HG03103 (cell line): ENCODE results near the gene GLIS2.

Source experiments
- ATAC-seq: cut with Tn5 transposase; IDR thresholded peaks from one replicate; pipeline ENCODE4 v1.9.1; 2021; ENCODE audit warnings: low read depth; ENCODE audit not compliant: unreplicated experiment

GLIS2 gene

GRCh38 chr16:4318967-4319366 is 3.1 kb downstream of the GLIS2 start:
- ATAC-seq = no peak

- ATAC-seq = no peak
These were observed 3.9 kb downstream of the GLIS2 start for GRCh38 chr16:4319454-4320421.

- no peak for ATAC-seq
These were observed 4.8 kb downstream of the GLIS2 start for GRCh38 chr16:4320571-4321137.

- ATAC-seq = no peak
These were observed 5.6 kb downstream of the GLIS2 start for GRCh38 chr16:4321286-4322120.

- no peak for ATAC-seq
These were observed 6.5 kb downstream of the GLIS2 start for GRCh38 chr16:4322121-4323052.

GRCh38 chr16:4323071-4323844 is 7.4 kb downstream of the GLIS2 start:
- ATAC-seq = no peak

GRCh38 chr16:4323845-4324488 is 8.1 kb downstream of the GLIS2 start:
- no peak for ATAC-seq

- ATAC-seq = no peak
These were observed 8.8 kb downstream of the GLIS2 start for GRCh38 chr16:4324492-4325252.

GRCh38 chr16:4325253-4325758 is 9.4 kb downstream of the GLIS2 start:
- ATAC-seq = no peak

- ATAC-seq = no peak
These were observed 11.6 kb downstream of the GLIS2 start for GRCh38 chr16:4327386-4328045.

GRCh38 chr16:4328046-4328781 is 12.3 kb downstream of the GLIS2 start:
- ATAC-seq = no peak

GRCh38 chr16:4328782-4329775 is 13.2 kb downstream of the GLIS2 start:
- ATAC-seq = no peak

GRCh38 chr16:4330277-4330874 is 14.5 kb downstream of the GLIS2 start:
- ATAC-seq = no peak

GRCh38 chr16:4332083-4332482 is 16.2 kb downstream of the GLIS2 start:
- no peak for ATAC-seq
